A673 (cell line): ENCODE measurements around the gene IQGAP2. TPM values are rescaled to one million over a fixed set of nuclear protein-coding genes. Genes with fewer than 3 reads are reported as not detected.
"Not testable (repeated sequence)": the region's sequence is repeated elsewhere in the genome, so short reads cannot be mapped to it uniquely, and the experiment has no call there.

Source experiments
- BruUV-seq: library from RNA; stranded (reverse); fragments of 400-500 nt; replicated peaks from 2 replicates; lab custom pipeline; 2021; lab: Mats Ljungman, UMichigan
- CTCF ChIA-PET: fragments of 300-600 bp; sonication (Branson Sonifier 250); formaldehyde crosslinking; loops from one replicate; lab custom pipeline; 2022; ENCODE audit warnings: antibody characterized with exemption; lab: Charles Lee
- POLR2A ChIA-PET: fragments of 300-600 bp; sonication (Branson Sonifier 250); formaldehyde crosslinking; loops from one replicate; lab custom pipeline; 2022; ENCODE audit warnings: antibody characterized with exemption; ENCODE audit not compliant: low non-redundant PET; lab: Charles Lee
- DNase-seq: peaks from one replicate; pipeline ENCODE4 v3.0.0-alpha.2; 2015; ENCODE audit warnings: low spot score
- H3K27ac ChIP-seq: fragments of 200-600 bp; sonication (generic); 2 replicates; pipeline ENCODE4 v1.5.1; 2016; ENCODE audit warnings: mixed run types, low read depth, mild to moderate bottlenecking, mixed read lengths, antibody characterized with exemption, low read length; ENCODE audit not compliant: poor library complexity, severe bottlenecking
- H3K27me3 ChIP-seq: fragments of 200-600 bp; sonication (generic); replicated peaks from 2 replicates; pipeline ENCODE4 v1.6.1; 2017; ENCODE audit warnings: mixed run types, low read depth, mild to moderate bottlenecking, mixed read lengths, antibody characterized with exemption, low read length; ENCODE audit not compliant: insufficient read depth, poor library complexity
- H3K36me3 ChIP-seq: fragments of 200-600 bp; sonication (generic); 2 replicates; pipeline ENCODE4 v1.6.1; 2016; ENCODE audit warnings: mixed run types, mild to moderate bottlenecking, mixed read lengths, antibody characterized with exemption, low read length; ENCODE audit not compliant: insufficient read depth, poor library complexity, severe bottlenecking
- H3K4me1 ChIP-seq: fragments of 200-600 bp; sonication (generic); 2 replicates; pipeline ENCODE4 v1.6.1; 2017; ENCODE audit warnings: mixed run types, mild to moderate bottlenecking, mixed read lengths, antibody characterized with exemption, low read length; ENCODE audit not compliant: insufficient read depth, poor library complexity, severe bottlenecking
- H3K4me3 ChIP-seq: fragments of 200-600 bp; sonication (generic); 2 replicates; pipeline ENCODE4 v1.5.1; 2016; ENCODE audit warnings: low read depth, mixed run types, mild to moderate bottlenecking, mixed read lengths, low read length; ENCODE audit not compliant: poor library complexity, severe bottlenecking
- H3K9me3 ChIP-seq: fragments of 200-600 bp; sonication (generic); 2 replicates; pipeline ENCODE4 v1.6.1; 2016; ENCODE audit warnings: mixed run types, low read depth, mild to moderate bottlenecking, mixed read lengths, antibody characterized with exemption, low read length; ENCODE audit not compliant: poor library complexity, severe bottlenecking
- CTCF ChIP-seq: fragments of 300-800, 200-600 bp; sonication (generic); conservative IDR thresholded peaks from 2 replicates; pipeline ENCODE4 v1.5.1; 2017; ENCODE audit warnings: low read depth, mild to moderate bottlenecking, antibody characterized with exemption, low read length, moderate library complexity, mixed read lengths
- EZH2 ChIP-seq: fragments of 200-600 bp; sonication (generic); IDR thresholded peaks from 2 replicates; pipeline ENCODE4 v1.6.1; 2017; ENCODE audit warnings: borderline replicate concordance, low read depth, mild to moderate bottlenecking, mixed read lengths, antibody characterized with exemption, low read length; ENCODE audit not compliant: poor library complexity, severe bottlenecking
- intact Hi-C: fragments of 100-400 bp; cut with micrococcal nuclease; formaldehyde crosslinking; loops from one replicate; pipeline ENCODE4 v1.10.0; 2022; ENCODE audit not compliant: unreplicated experiment
- total RNA-seq: library from RNA; stranded (reverse); gene quantifications from 2 replicates; pipeline ENCODE4 v1.2.3, GENCODE V29; 2021

IQGAP2 gene
- total RNA-seq, 1 experiment from 2014 or later = 26.8 TPM

- BruUV-seq = no TSS peak
- no peak for TF ChIP-seq EZH2
- TF ChIP-seq CTCF = no peak
- H3K9me3 ChIP-seq = no peaks in the 10 kb centered on the region
- peaks cover 36% of the 10 kb centered on the region for H3K4me1 ChIP-seq
- no peak overlapping the region for H3K4me3 ChIP-seq
- DNase-seq = no peak
- no peaks in the 10 kb centered on the region for H3K27me3 ChIP-seq
- H3K36me3 ChIP-seq = no peaks in the 10 kb centered on the region
- H3K27ac ChIP-seq = no peak overlapping the region
- ChIA-PET POLR2A (no interaction called here), CTCF (interaction anchor here (0.6 kb wide), 1 partner anchor 69 kb away, joined by 3 read pairs; no protein-coding TSS in a partner anchor)
- intact Hi-C loops = no loop called here
Observed at GRCh38 chr5:76677849-76678472, 274.9 kb downstream of the IQGAP2 start.

GRCh38 chr5:76679231-76679630 lies 276.1 kb downstream of the IQGAP2 start:
- intact Hi-C loops = no loop called here
- no peaks in the 10 kb centered on the region for H3K9me3 ChIP-seq
- no peak overlapping the region for H3K27ac ChIP-seq
- no peak for DNase-seq
- H3K4me3 ChIP-seq = no peak overlapping the region
- BruUV-seq = no TSS peak
- TF ChIP-seq EZH2 (no peak), CTCF (no peak)
- ChIA-PET POLR2A (no interaction called here), CTCF (no interaction called here)
- H3K4me1 ChIP-seq = peaks cover 46% of the 10 kb centered on the region
- H3K27me3 ChIP-seq = no peaks in the 10 kb centered on the region
- no peaks in the 10 kb centered on the region for H3K36me3 ChIP-seq

GRCh38 chr5:76680826-76681225 lies 277.7 kb downstream of the IQGAP2 start:
- intact Hi-C loops = loop anchor here (5.0 kb wide), 1 partner anchor 64 kb away; no protein-coding TSS in a partner anchor
- DNase-seq, H3K27ac ChIP-seq, H3K36me3 ChIP-seq, H3K27me3 ChIP-seq, H3K9me3 ChIP-seq, BruUV-seq, POLR2A ChIA-PET, H3K4me3 ChIP-seq, CTCF ChIA-PET: not testable (repeated sequence)
- H3K4me1 ChIP-seq = peaks cover 62% of the 10 kb centered on the region

GRCh38 chr5:76681287-76681686 lies 278.2 kb downstream of the IQGAP2 start:
- DNase-seq = no peak
- no peak overlapping the region for H3K27ac ChIP-seq
- H3K36me3 ChIP-seq = no peaks in the 10 kb centered on the region
- intact Hi-C loops = loop anchor here (5.0 kb wide), 1 partner anchor 64 kb away; no protein-coding TSS in a partner anchor
- ChIA-PET POLR2A (no interaction called here), CTCF (no interaction called here)
- no TSS peak for BruUV-seq
- H3K9me3 ChIP-seq = no peaks in the 10 kb centered on the region
- H3K4me3 ChIP-seq = no peak overlapping the region
- TF ChIP-seq EZH2 (no peak), CTCF (no peak)
- no peaks in the 10 kb centered on the region for H3K27me3 ChIP-seq
- H3K4me1 ChIP-seq = peaks cover 65% of the 10 kb centered on the region
